Effector memory CD8-positive, alpha-beta T cell (primary cell): Measurements from ENCODE around the gene TRIM8.

Experiments
- ATAC-seq: fragments of 150-1000 bp; cut with Tn5 transposase; replicated peaks from 2 replicates; pipeline ENCODE4 v1.10.0; 2021; ENCODE audit warnings: mild to moderate bottlenecking, moderate library complexity
- DNase-seq, 3 experiments: peaks; one replicate each; pipeline ENCODE4 v3.0.0; 2021
- H3K27ac Mint-ChIP-seq, 2 donors: one replicate each; pipeline ENCODE4 v1.8.0; 2022; ENCODE audit warnings: mild to moderate bottlenecking in 2 of 2, mixed read lengths in 2 of 2, moderate library complexity in 2 of 2
- H3K27me3 Mint-ChIP-seq, 2 donors: one replicate each; pipeline ENCODE4 v1.8.0; 2022; ENCODE audit warnings: mixed read lengths in 2 of 2
- H3K36me3 Mint-ChIP-seq: one replicate; pipeline ENCODE4 v1.8.0; 2022; ENCODE audit warnings: mild to moderate bottlenecking, moderate library complexity, mixed read lengths; ENCODE audit not compliant: insufficient read depth
- H3K4me1 Mint-ChIP-seq, 2 donors: one replicate each; pipeline ENCODE4 v1.8.0; 2022; ENCODE audit warnings: low read depth in 2 of 2, mixed read lengths in 2 of 2
- H3K4me3 Mint-ChIP-seq, 2 donors: one replicate each; pipeline ENCODE4 v1.8.0; 2022; ENCODE audit warnings: mild to moderate bottlenecking in 2 of 2, mixed read lengths in 2 of 2, moderate library complexity in 2 of 2
- H3K9me3 Mint-ChIP-seq, 2 donors: one replicate each; pipeline ENCODE4 v1.8.0; 2022; ENCODE audit warnings: mixed read lengths in 2 of 2

The TRIM8 gene

DNA sequence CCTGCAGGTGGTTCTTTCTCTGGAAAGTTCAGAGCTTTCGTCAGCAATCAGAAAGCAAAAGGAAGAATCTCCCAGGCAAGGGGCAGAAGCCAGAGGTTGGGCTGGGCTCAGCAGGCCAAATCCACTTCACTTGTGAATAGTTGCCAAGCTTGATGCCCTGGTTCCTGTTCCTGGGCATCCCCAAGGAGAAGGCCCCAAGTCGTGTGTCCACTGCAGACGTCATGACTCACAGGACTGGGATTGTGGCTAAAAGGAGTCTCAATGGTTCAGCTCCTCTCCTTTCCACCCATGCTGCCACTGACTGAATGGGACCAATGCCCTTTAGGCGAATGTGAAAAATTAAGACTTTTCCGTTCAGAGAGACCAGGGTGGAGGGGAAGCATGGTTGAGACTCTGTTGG, 38.6 kb upstream of the TRIM8 start:
- H3K36me3 Mint-ChIP-seq: no peaks in the 10 kb centered on the region
- no peak for DNase-seq
- H3K27me3 Mint-ChIP-seq: no peaks in the 10 kb centered on the region
- H3K9me3 Mint-ChIP-seq: no peaks in the 10 kb centered on the region
- ATAC-seq: no peak
- H3K27ac Mint-ChIP-seq: no peak overlapping the region
- no peak overlapping the region for H3K4me3 Mint-ChIP-seq
- H3K4me1 Mint-ChIP-seq: no peaks in the 10 kb centered on the region

DNA sequence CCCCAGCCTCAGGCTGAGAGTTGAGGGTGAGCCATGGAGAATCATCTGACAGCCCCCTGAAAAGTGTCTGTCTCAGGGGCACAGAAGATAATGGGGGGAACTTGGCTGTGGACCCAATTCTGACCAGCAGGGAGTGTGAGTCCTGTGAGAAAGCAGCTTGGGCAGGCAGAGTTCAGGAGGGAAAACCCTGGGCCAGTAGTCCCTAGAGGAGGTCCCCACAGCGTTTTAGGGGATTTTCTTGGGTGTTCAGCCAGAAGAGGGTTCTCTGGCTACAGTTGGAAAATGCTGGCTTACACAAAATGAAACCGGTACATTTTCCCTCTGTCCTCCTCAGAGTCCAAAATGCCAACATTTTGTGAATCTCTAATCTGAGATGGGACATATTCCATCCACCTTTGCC, 35.8 kb upstream of the TRIM8 start:
- ATAC-seq: no peak
- no peaks in the 10 kb centered on the region for H3K9me3 Mint-ChIP-seq

DNA sequence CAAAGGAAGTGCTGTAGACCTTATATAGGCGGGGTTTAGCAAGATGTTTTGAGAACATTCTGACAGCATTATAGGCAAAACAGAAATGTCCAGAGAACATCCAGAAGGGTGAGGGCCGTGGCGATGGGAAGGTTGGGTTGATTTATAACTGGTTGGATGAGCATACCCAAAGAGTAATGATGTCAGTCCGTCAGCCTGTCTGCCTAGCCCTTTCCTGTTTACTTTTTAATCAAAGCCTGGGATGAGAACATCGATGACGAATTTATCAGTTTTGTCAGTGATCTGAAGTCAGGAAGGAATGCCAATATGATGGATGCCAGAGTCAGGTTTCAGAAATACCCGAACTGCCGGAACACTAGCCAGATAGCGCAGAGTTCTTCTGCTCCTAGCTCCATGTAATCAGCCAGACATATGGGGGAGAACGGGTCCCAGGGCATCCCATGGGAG, 33.8 kb upstream of the TRIM8 start:
- Mint-ChIP-seq H3K36me3 (peaks cover 6% of the 10 kb centered on the region), H3K27me3 (no peaks in the 10 kb centered on the region), H3K4me3 (no peak overlapping the region), H3K4me1 (peaks cover 0 to 2% of the 10 kb centered on the region in 2 donors), H3K27ac (peak overlapping the region in 1 of 2 donors; percentile 2), H3K9me3 (no peaks in the 10 kb centered on the region)
- ATAC-seq: no peak
- DNase-seq: no peak

More for the DNA sequence above, 35.8 kb upstream of the TRIM8 start:
- DNase-seq: no peak
- H3K36me3 Mint-ChIP-seq: peaks cover 4% of the 10 kb centered on the region
- H3K4me1 Mint-ChIP-seq: peaks cover 0 to 2% of the 10 kb centered on the region in 2 donors
- no peak overlapping the region for H3K27ac Mint-ChIP-seq
- H3K4me3 Mint-ChIP-seq: no peak overlapping the region
- H3K27me3 Mint-ChIP-seq: no peaks in the 10 kb centered on the region

DNA sequence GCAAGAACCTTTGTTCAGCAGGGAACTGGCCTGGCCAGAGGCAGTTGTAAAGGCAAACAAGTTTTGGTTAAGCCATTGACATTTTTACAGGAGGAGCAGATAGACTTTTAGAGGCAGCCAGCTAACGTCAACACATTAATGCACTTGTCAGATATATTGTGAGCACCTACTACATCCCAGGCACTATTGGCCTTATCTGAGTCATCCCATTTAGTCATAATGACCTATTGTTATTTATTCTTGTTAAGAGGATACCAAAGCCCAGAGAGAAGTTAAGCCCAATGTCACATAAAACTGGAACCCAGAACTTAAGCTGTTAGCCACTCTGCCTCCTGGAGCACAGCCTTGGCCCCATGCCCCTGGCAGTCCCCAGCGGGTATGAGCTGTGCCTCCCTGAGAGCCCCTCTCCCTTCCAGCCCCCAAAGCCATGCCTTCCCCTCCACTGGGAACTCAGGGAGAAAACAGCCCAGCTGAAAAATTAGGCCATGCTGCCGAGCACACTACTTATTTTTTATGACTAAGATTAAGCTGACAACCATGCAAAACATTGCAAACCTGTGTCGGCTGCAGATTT, 32.7 kb upstream of the TRIM8 start:
- Mint-ChIP-seq H3K9me3 (no peaks in the 10 kb centered on the region), H3K4me3 (no peak overlapping the region), H3K36me3 (peaks cover 6% of the 10 kb centered on the region), H3K4me1 (peaks cover 0 to 2% of the 10 kb centered on the region in 2 donors), H3K27me3 (no peaks in the 10 kb centered on the region), H3K27ac (peak overlapping the region in 1 of 2 donors; percentile 82)
- no peak for DNase-seq
- no peak for ATAC-seq

DNA sequence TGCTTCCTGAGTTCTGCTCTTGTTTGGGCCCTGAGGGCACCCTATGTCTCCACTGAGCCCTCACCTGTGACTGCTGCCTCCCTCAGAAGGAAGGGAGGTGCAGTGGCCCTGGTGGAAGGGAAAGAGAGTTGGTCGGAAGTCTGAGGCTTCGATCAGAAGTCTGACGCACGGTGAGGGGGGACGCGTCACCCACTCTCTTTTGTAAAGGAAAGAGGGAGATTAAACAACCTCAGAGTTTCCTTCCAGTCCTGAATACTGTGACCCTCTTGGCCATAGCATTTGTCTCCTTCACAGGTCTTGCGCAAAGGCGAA, 31.4 kb upstream of the TRIM8 start:
- peaks cover 13% of the 10 kb centered on the region for H3K36me3 Mint-ChIP-seq
- no peaks in the 10 kb centered on the region for H3K27me3 Mint-ChIP-seq
- DNase-seq: peak in 2 of 3 experiments; percentile 18 to 33

DNA sequence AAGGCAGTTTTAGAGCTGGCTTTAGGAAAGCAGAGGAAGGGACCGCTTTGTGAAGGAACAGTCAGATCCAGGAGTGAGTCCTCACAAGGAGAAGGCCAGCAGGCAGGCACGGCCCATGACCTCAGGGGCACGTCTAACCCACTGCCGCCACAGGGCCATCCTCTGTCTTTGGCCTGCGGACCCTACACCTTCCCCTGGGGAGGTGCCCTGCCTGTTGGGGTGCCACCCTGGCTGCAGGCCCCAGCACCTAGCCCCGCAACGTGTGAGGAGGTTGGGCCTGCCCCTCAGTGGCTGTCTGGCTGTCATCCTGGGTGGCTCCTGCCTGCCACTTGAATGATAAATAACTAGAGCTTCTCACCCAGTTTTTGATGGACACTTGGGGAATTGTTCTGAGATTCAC, 31.0 kb upstream of the TRIM8 start:
- Mint-ChIP-seq H3K4me3 (no peak overlapping the region), H3K36me3 (peaks cover 14% of the 10 kb centered on the region), H3K4me1 (peaks cover 0 to 2% of the 10 kb centered on the region in 2 donors), H3K9me3 (no peaks in the 10 kb centered on the region), H3K27ac (peak overlapping the region in 1 of 2 donors; percentile 82), H3K27me3 (no peaks in the 10 kb centered on the region)
- no peak for DNase-seq
- peak; percentile 45 for ATAC-seq

More for the DNA sequence above, 31.4 kb upstream of the TRIM8 start:
- peak; percentile 85 for ATAC-seq
- H3K27ac Mint-ChIP-seq: peak overlapping the region in 1 of 2 donors; percentile 82
- H3K4me3 Mint-ChIP-seq: no peak overlapping the region
- peaks cover 0 to 2% of the 10 kb centered on the region in 2 donors for H3K4me1 Mint-ChIP-seq
- no peaks in the 10 kb centered on the region for H3K9me3 Mint-ChIP-seq

DNA sequence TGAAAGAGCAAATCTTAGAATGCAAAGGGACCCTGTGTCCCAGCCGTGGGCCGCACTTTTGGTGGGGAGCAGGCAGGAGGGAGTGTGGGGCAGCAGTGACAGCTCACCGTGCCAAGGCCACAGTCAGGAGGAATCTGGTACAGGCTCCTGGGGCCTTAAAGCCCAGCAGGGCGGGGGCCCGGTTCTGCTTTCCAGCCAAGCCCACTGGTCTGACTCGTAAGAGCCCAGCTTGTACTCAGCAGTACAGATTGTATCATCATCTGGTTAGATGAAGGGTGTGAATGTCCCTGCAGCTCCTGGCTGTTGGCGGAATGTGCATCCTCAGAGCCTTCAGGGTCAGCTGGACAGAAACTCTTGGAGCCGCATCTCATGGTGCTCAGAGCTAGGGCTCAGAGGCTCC, 30.5 kb upstream of the TRIM8 start:
- H3K4me3 Mint-ChIP-seq: no peak overlapping the region
- DNase-seq: no peak
- ATAC-seq: no peak
- H3K27ac Mint-ChIP-seq: peak overlapping the region in 1 of 2 donors; percentile 82
- no peaks in the 10 kb centered on the region for H3K27me3 Mint-ChIP-seq
- H3K4me1 Mint-ChIP-seq: peaks cover 0 to 2% of the 10 kb centered on the region in 2 donors
- H3K9me3 Mint-ChIP-seq: no peaks in the 10 kb centered on the region
- H3K36me3 Mint-ChIP-seq: peaks cover 14% of the 10 kb centered on the region

DNA sequence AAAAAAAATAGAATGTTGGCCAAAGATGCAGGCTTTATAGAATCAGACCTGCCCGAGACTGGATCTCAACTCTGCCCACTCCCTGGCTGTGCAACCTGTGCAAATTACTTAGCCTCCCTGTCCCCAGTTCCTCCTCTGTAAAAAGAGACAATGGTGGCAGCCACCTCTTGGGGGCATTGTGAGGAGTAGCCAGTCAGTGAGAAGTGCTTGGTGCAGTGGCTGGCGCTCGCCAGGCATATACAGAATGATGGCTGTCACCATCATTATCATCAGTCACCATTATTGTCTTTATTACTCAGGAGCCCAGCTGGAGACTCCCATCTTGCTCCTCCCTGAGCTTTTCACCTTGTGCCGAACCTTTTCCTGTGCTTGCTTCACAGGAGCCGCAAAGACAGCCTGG, 29.4 kb upstream of the TRIM8 start:
- ATAC-seq: no peak
- no peaks in the 10 kb centered on the region for H3K9me3 Mint-ChIP-seq
- no peaks in the 10 kb centered on the region for H3K27me3 Mint-ChIP-seq
- H3K36me3 Mint-ChIP-seq: peaks cover 14% of the 10 kb centered on the region
- H3K4me3 Mint-ChIP-seq: no peak overlapping the region
- peak overlapping the region in 1 of 2 donors; percentile 54 for H3K27ac Mint-ChIP-seq
- DNase-seq: no peak
- peaks cover 0 to 2% of the 10 kb centered on the region in 2 donors for H3K4me1 Mint-ChIP-seq

DNA sequence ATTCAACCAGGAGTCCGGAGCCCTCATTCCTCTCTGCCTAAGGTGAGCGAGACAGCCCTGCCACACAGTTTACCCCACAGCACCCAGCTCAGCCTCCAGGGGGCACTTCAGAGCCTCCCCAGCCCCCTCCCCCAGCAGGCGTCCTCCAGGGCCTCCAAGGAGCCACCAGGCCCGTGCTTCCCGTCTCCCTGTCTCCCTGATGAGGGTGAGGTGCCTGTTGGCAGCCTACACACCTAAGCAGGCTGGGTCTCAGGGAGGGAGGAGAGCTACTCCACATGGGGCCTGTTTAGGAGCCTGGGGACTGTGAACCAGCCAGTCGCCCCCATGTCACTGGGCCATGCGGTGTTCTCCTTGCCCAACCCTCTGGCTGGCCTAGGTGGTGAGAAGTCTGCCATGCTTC, 28.9 kb upstream of the TRIM8 start:
- no peak overlapping the region for H3K4me3 Mint-ChIP-seq
- H3K36me3 Mint-ChIP-seq: peaks cover 14% of the 10 kb centered on the region
- H3K27me3 Mint-ChIP-seq: no peaks in the 10 kb centered on the region
- peaks cover 0 to 2% of the 10 kb centered on the region in 2 donors for H3K4me1 Mint-ChIP-seq
- H3K9me3 Mint-ChIP-seq: no peaks in the 10 kb centered on the region
- H3K27ac Mint-ChIP-seq: peak overlapping the region in 1 of 2 donors; percentile 54
- ATAC-seq (no peak), DNase-seq (no peak)

DNA sequence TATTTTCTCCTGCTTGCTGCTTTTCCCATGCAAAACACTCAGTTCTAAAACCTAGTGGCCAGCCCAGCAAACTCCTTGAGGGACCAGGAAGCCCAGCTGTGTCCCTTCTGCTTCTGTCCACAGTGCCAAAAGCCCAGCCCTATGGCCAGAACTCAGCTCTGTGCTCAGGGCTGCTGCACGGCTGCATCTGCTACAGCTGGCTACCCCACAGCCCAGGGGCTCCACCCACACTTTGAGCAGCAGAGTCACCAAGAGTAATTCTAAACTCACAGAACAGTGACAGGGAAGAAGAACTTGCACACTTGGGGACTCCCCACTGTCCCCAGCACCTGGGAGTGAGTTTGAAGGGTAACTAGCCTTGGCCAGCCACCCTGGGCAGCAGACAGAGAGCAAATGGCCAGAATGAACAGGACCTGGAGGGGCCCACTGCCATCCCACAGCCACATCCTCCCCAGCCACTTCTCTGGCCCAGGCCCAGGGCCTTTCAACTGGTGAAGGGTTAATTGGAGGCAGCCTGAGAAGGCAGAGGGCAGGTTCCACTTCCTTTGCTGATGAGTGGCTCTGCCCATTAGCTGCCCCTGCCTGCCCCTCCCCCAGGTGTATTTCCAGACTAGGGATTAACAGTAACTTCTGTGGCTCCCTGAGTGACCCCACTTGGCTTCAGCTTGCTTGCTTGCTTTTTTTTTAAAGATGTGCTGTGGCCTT, 28.1 kb upstream of the TRIM8 start:
- Mint-ChIP-seq H3K4me1 (peaks cover 0 to 2% of the 10 kb centered on the region in 2 donors), H3K36me3 (peaks cover 14% of the 10 kb centered on the region), H3K27me3 (no peaks in the 10 kb centered on the region), H3K27ac (no peak overlapping the region), H3K9me3 (no peaks in the 10 kb centered on the region), H3K4me3 (no peak overlapping the region)
- ATAC-seq: no peak
- DNase-seq: no peak

DNA sequence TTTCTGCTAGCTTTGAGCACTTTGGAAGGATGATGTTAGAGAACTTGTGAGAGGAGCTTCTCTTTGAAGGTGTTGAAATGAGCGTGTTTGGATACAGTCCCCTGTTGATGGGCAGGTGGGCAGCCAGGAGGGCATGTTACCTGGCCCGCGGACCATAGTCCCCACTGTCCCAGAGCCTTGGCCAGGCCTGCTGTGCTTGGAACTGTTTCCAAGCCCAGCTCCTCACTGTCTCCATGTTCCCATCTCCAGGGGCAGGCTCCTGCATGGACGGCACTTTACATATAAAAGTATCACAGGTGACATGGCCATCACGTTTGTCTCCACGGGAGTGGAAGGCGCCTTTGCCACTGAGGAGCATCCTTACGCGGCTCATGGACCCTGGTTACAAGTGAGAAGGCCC, 27.2 kb upstream of the TRIM8 start:
- no peaks in the 10 kb centered on the region for H3K4me1 Mint-ChIP-seq
- H3K4me3 Mint-ChIP-seq: no peak overlapping the region
- no peak overlapping the region for H3K27ac Mint-ChIP-seq
- no peaks in the 10 kb centered on the region for H3K27me3 Mint-ChIP-seq
- H3K9me3 Mint-ChIP-seq: no peaks in the 10 kb centered on the region
- ATAC-seq (no peak), DNase-seq (no peak)
- H3K36me3 Mint-ChIP-seq: peaks cover 14% of the 10 kb centered on the region

DNA sequence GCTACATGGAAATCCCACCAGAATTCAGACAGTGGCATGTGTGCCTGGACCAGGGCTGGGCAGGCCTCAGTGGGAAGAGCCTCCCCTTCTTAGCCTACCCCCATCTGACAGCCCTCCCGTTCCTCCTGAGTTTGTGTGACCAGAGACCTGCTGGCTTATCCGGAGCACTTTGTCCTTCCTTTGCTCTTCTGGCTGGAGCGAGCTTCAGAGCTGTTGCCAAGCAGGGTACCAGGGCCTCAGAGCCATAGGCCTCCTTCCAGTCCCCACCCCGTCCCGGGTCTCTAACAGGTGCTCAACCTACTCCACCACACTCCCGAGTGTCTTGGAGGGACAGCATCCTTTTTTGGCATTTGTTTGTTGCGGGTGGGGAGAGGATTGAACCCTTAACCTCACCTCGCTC, 26.5 kb upstream of the TRIM8 start:
- no peak overlapping the region for H3K4me3 Mint-ChIP-seq
- peak overlapping the region in 1 of 2 donors; percentile 5 for H3K27ac Mint-ChIP-seq
- H3K27me3 Mint-ChIP-seq: no peaks in the 10 kb centered on the region
- H3K36me3 Mint-ChIP-seq: peaks cover 14% of the 10 kb centered on the region
- no peaks in the 10 kb centered on the region for H3K4me1 Mint-ChIP-seq
- DNase-seq (no peak), ATAC-seq (no peak)
- H3K9me3 Mint-ChIP-seq: no peaks in the 10 kb centered on the region

DNA sequence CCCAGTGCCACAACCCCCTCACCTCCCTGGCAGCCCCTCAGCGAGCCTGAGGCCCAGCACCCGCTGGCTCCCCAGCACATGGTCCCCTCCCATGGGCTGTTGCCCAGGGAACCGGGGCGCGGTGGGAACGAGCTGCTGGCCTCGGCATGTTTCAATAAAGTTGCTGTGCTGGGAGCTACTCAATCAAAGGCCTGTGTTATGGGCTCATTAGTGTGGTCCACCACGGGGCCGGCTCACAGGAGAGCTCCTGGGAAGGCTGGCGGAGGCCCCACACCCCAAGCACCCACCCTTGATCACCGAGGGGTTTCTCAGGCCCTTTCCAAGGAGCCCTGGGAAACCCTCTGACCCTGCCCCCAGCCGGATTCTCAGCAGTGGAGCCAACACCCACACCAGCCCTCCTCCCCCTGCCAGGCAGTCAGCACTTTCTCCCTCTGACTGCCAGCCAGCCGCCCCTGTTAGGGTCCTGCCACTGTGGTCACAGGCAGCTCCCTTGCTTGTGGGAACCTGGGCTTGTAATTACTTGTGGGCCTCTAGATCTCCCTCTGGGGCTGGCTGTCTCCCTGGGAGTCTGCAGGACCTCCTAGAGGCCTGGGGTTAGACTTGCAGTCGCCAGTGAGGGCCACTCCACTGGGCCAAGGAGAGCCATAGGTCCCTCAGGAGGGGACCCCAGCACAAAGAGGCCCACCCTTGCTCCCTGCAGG, 24.8 kb upstream of the TRIM8 start:
- Mint-ChIP-seq H3K36me3 (peaks cover 8% of the 10 kb centered on the region), H3K27ac (no peak overlapping the region), H3K4me1 (no peaks in the 10 kb centered on the region), H3K4me3 (no peak overlapping the region), H3K9me3 (no peaks in the 10 kb centered on the region), H3K27me3 (no peaks in the 10 kb centered on the region)
- DNase-seq (no peak), ATAC-seq (no peak)

DNA sequence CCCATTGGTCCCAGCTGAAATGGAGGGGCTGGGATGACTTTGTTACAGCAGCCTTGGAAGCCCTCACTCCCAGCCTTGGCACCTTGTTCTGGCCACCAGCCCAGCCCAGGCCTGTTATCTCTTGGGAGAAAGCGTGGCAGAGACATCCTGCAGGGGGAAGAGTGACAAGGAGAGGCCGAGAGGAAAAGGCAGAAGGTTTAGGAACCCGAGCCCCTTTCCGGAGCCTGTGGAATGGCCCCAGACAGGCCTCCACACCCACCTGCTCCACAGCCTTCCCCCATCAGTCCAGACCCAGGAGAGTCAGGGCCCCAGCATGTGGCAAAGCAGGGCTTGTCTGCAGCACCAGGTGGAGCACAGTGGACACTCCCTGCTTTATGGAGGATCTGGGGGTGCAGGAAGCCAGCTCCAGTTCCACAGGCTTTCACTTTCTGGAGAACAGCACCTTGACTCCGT, 24.1 kb upstream of the TRIM8 start:
- Mint-ChIP-seq H3K4me1 (no peaks in the 10 kb centered on the region), H3K9me3 (no peaks in the 10 kb centered on the region), H3K27ac (peak overlapping the region in 1 of 2 donors; percentile 74), H3K36me3 (peaks cover 8% of the 10 kb centered on the region), H3K4me3 (no peak overlapping the region), H3K27me3 (no peaks in the 10 kb centered on the region)
- DNase-seq (no peak), ATAC-seq (no peak)
